Measurements from ENCODE around the gene PPP1R2B. TPM values are rescaled to one million over a fixed set of nuclear protein-coding genes. Genes with fewer than 3 reads are reported as not detected.
A peak's percentile ranks its signal among the peaks of the same experiment; 100 is the strongest.

Gene PPP1R2B
- total RNA-seq (2014; rRNA removed), result 0.07 TPM in 1 of 2 replicates, not detected in the other
- Bru-seq, nascent RNA, result not detected
- BruChase-seq, experiment 1, labeled RNA remaining after a 6-hour chase, result percentile 22 among the genes with signal in this experiment
- BruChase-seq, experiment 2, labeled RNA remaining after a 2-hour chase, result percentile 22 among the genes with signal in this experiment
- long read RNA-seq, result 0 reads

DNA sequence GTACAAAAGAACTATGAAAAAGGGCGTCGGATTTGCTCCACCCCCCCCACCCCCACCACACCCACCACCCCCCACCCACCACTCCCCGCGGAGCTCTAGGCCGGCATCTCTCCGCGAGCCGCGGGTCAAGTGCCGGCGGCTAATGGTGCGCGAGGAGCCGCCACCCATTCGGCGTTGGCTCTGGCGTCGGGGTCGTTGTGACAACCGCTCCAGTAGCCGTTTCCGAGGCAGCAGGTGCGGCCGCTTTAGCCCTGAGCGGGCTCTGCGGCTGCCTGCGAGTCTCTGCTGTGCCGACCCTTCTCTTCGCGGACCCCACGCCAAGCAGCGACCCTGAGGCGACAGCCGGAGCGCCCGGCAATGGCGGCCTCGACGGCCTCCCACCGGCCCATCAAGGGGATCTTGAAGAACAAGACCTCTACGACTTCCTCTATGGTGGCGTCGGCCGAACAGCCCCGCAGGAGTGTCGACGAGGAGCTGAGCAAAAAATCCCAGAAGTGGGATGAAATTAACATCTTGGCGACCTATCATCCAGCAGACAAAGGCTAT, at the start of gene PPP1R2B:
TSS of gene PPP1R2B (plus strand) at position 90 of the 546 bp plus-strand sequence. CDS start at position 358, 268 bp downstream.
- ChIA-PET CTCF (no interaction called here), POLR2A (ENCODE audit: unreplicated experiment) (no interaction called here)
- H3K27me3 ChIP-seq (ENCODE audit: low read length), result no peaks in the 10 kb centered on the region
- H3K27ac ChIP-seq (ENCODE audit: low read length), result no peak within 1 kb of the TSS
- DNase-seq (no peak), ATAC-seq (no peak)
- no peaks in the 10 kb centered on the region for H3K36me3 ChIP-seq (ENCODE audit: low read depth, low read length)
- H3K4me1 ChIP-seq (ENCODE audit: insufficient read depth, low read length), result no peaks in the 10 kb centered on the region
- intact Hi-C loops (cut with micrococcal nuclease), result no loop called here
- H2AFZ ChIP-seq (ENCODE audit: low read length), result no peak within 1 kb of the TSS
- no peak for TF ChIP-seq EZH2 (IDR thresholded peaks at IDR 0.05; ENCODE audit: low read length, unreplicated experiment)
- no TSS peak for BruUV-seq (replicated peaks)
- H3K9me3 ChIP-seq (ENCODE audit: low read length), result peaks cover 12% of the 10 kb centered on the region
- no peaks in the 10 kb centered on the region for H4K20me1 ChIP-seq (ENCODE audit: low read length)
- no peak within 1 kb of the TSS for H3K9ac ChIP-seq (ENCODE audit: low read length)
- H3F3A ChIP-seq (ENCODE audit: low read length, unreplicated experiment), result no peaks in the 10 kb centered on the region
- H3K79me2 ChIP-seq (ENCODE audit: low read length), result no peaks in the 10 kb centered on the region
- H3K4me3 ChIP-seq (ENCODE audit: low read length), result no peak within 1 kb of the TSS
- no peaks in the 10 kb centered on the region for H3K9me2 ChIP-seq (replicated peaks; ENCODE audit: low read length)
- no peak within 1 kb of the TSS for H3K4me2 ChIP-seq (ENCODE audit: low read length)

DNA sequence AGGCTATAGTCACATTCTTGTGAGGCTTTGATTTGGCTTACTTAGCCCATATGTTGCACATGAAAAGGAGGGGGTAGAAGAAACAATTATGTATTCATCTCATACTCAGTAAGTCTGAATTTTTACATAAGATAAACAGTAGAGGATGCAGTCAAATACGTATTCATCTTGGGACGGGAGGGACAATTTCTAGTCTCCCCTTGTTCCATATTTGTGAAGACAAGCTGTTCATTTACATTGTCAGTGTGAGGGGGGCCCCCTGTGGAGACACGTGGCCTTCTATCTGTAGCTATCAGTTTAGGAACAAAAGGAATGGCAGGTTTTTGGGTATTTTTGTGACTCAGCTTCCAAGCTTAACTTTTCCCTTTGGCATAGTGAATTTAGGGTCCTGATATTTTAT, 49.2 kb upstream of the PPP1R2B start:
- no peaks in the 10 kb centered on the region for H3K9me2 ChIP-seq (replicated peaks; ENCODE audit: low read length)
- no peaks in the 10 kb centered on the region for H3K9me3 ChIP-seq (ENCODE audit: low read length)
- intact Hi-C loops (cut with micrococcal nuclease), result no loop called here
- H4K20me1 ChIP-seq (ENCODE audit: low read length), result no peaks in the 10 kb centered on the region
- H2AFZ ChIP-seq (ENCODE audit: low read length), result no peak overlapping the region
- no peaks in the 10 kb centered on the region for H3K79me2 ChIP-seq (ENCODE audit: low read length)
- no peak overlapping the region for H3K27ac ChIP-seq (ENCODE audit: low read length)
- peaks cover 37% of the 10 kb centered on the region for H3K27me3 ChIP-seq (ENCODE audit: low read length)
- BruUV-seq (replicated peaks), result no TSS peak
- H3K4me1 ChIP-seq (ENCODE audit: insufficient read depth, low read length), result no peaks in the 10 kb centered on the region
- DNase-seq, result no peak
- no peak overlapping the region for H3K4me3 ChIP-seq (ENCODE audit: low read length)
- POLR2A ChIA-PET (ENCODE audit: unreplicated experiment), result no interaction called here
- no peaks in the 10 kb centered on the region for H3F3A ChIP-seq (ENCODE audit: low read length, unreplicated experiment)
- CTCF ChIA-PET, result no interaction called here
- TF ChIP-seq EZH2phosphoT487 (IDR thresholded peaks at IDR 0.05; ENCODE audit: borderline replicate concordance, low read length), result no peak
- TF ChIP-seq, protein P1, sequence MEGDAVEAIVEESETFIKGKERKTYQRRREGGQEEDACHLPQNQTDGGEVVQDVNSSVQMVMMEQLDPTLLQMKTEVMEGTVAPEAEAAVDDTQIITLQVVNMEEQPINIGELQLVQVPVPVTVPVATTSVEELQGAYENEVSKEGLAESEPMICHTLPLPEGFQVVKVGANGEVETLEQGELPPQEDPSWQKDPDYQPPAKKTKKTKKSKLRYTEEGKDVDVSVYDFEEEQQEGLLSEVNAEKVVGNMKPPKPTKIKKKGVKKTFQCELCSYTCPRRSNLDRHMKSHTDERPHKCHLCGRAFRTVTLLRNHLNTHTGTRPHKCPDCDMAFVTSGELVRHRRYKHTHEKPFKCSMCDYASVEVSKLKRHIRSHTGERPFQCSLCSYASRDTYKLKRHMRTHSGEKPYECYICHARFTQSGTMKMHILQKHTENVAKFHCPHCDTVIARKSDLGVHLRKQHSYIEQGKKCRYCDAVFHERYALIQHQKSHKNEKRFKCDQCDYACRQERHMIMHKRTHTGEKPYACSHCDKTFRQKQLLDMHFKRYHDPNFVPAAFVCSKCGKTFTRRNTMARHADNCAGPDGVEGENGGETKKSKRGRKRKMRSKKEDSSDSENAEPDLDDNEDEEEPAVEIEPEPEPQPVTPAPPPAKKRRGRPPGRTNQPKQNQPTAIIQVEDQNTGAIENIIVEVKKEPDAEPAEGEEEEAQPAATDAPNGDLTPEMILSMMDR (conservative IDR thresholded peaks at IDR 0.05; ENCODE audit: low read depth, low read length), result no peak
- no peak for TF ChIP-seq EZH2 (IDR thresholded peaks at IDR 0.05; ENCODE audit: low read length, unreplicated experiment)
- no peak overlapping the region for H3K4me2 ChIP-seq (ENCODE audit: low read length)
- no peak for ATAC-seq
- H3K9ac ChIP-seq (ENCODE audit: low read length), result no peak overlapping the region
- H3K36me3 ChIP-seq (ENCODE audit: low read depth, low read length), result no peaks in the 10 kb centered on the region

DNA sequence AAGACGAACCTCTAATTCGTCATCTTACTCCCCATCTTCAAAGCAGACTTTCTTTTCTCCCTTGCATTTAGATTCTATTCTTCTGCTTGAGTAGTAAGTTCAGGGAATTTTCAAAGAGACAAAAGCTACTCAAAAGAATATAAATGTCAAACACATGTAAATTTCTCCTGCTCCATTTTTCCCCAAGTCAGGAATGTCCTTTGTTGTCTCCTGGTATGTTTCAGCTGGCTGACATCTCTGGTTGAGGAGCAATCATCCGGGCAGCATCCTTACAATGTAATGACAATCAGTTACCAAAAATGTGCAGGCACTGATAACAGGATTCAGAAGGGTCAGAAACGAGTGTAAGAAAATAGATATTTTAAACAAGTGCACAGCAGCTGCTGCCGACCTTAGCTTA, 47.6 kb upstream of the PPP1R2B start:
- H3K4me2 ChIP-seq (ENCODE audit: low read length), result no peak overlapping the region
- no peaks in the 10 kb centered on the region for H3F3A ChIP-seq (ENCODE audit: low read length, unreplicated experiment)
- no peaks in the 10 kb centered on the region for H3K9me3 ChIP-seq (ENCODE audit: low read length)
- intact Hi-C loops (cut with micrococcal nuclease), result no loop called here
- H2AFZ ChIP-seq (ENCODE audit: low read length), result no peak overlapping the region
- ATAC-seq (no peak), DNase-seq (no peak)
- no peaks in the 10 kb centered on the region for H4K20me1 ChIP-seq (ENCODE audit: low read length)
- no peaks in the 10 kb centered on the region for H3K36me3 ChIP-seq (ENCODE audit: low read depth, low read length)
- no TSS peak for BruUV-seq (replicated peaks)
- POLR2A ChIA-PET (ENCODE audit: unreplicated experiment), result no interaction called here
- no peak overlapping the region for H3K27ac ChIP-seq (ENCODE audit: low read length)
- H3K9ac ChIP-seq (ENCODE audit: low read length), result no peak overlapping the region
- no peaks in the 10 kb centered on the region for H3K79me2 ChIP-seq (ENCODE audit: low read length)
- H3K9me2 ChIP-seq (replicated peaks; ENCODE audit: low read length), result no peaks in the 10 kb centered on the region
- no peak overlapping the region for H3K4me3 ChIP-seq (ENCODE audit: low read length)
- CTCF ChIA-PET, result no interaction called here
- H3K4me1 ChIP-seq (ENCODE audit: insufficient read depth, low read length), result no peaks in the 10 kb centered on the region
- peaks cover 34% of the 10 kb centered on the region for H3K27me3 ChIP-seq (ENCODE audit: low read length)
- TF ChIP-seq EZH2phosphoT487 (IDR thresholded peaks at IDR 0.05; ENCODE audit: borderline replicate concordance, low read length) (no peak), EZH2 (IDR thresholded peaks at IDR 0.05; ENCODE audit: low read length, unreplicated experiment) (no peak)
- TF ChIP-seq, protein P1 (conservative IDR thresholded peaks at IDR 0.05; ENCODE audit: low read depth, low read length), result no peak

All from PC-3 (cell line).